OCI-LY3 (cell line): ENCODE results near the gene TNRC6C.

ENCODE experiments used
- CTCF ChIP-seq: fragments of 200-600, 300-600 bp; sonication (generic); IDR thresholded peaks from 2 replicates; pipeline ENCODE4 v1.5.1; 2014; ENCODE audit warnings: antibody characterized with exemption, low read length, low read depth
- EZH2phosphoT487 ChIP-seq: fragments of 200-600 bp; shearing (Covaris generic); IDR thresholded peaks from 2 replicates; pipeline ENCODE4 v1.6.1; 2018; ENCODE audit warnings: antibody characterized with exemption, mixed run types, low read depth

- TF ChIP-seq EZH2phosphoT487 (no peak), CTCF (no peak)
Measured at GRCh38 chr17:77916703-77917481, 41.6 kb upstream of the TNRC6C start.
